GM12878 (cell line): ENCODE data around the gene OSBPL7.

ENCODE experiments used
- EZH2 ChIP-seq: IDR thresholded peaks from 2 replicates; pipeline ENCODE4 v1.6.1; 2012; ENCODE audit warnings: low read depth, mild to moderate bottlenecking, control low read depth, inconsistent platforms, low read length, borderline replicate concordance; ENCODE audit not compliant: control insufficient read depth
- JUND ChIP-seq: IDR thresholded peaks from 2 replicates; pipeline ENCODE4 v1.6.1; 2012; ENCODE audit warnings: low read depth, mild to moderate bottlenecking, low read length, improper control_type of control experiment, moderate library complexity
- SMC3 ChIP-seq: IDR thresholded peaks from 2 replicates; pipeline ENCODE4 v1.6.1; 2011; ENCODE audit warnings: low read length, improper control_type of control experiment, borderline replicate concordance
- TF ChIP-seq, protein P1 (sequence below), 3 experiments: IDR thresholded peaks in 2 of 3; conservative IDR thresholded peaks in 1 of 3; 2 replicates each; pipeline ENCODE4 v1.5.1; 2011; ENCODE audit warnings: low read depth in 3 of 3, low read length in 3 of 3, mild to moderate bottlenecking in 3 of 3, control low read depth in 2 of 3, moderate library complexity in 2 of 3, inconsistent platforms in 1 of 3, mixed read lengths in 1 of 3; ENCODE audit not compliant: control insufficient read depth in 2 of 3, insufficient read depth in 1 of 3; ENCODE audit errors: extremely low read depth in 1 of 3

DNA sequence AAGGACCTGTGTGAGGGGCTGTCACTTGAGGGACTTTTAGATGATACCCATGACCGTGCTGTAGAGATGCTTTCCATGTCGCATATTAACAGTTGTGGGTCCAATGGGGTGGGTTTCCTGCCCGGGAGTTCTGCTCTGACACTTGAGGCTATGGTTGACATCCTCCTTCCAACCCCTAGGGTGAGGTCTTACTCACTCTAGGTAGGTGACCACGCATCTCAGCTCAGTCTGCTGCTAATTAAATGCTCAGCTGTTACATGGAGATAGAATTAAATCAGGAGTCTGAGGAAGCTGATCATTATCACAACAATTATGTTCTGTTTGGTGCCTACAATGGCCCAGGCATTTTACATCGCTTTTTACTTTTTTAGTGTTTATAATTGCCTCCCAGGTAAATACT, 40.2 kb downstream of the OSBPL7 start:
- no peak for TF ChIP-seq JUND
- TF ChIP-seq, protein P1, sequence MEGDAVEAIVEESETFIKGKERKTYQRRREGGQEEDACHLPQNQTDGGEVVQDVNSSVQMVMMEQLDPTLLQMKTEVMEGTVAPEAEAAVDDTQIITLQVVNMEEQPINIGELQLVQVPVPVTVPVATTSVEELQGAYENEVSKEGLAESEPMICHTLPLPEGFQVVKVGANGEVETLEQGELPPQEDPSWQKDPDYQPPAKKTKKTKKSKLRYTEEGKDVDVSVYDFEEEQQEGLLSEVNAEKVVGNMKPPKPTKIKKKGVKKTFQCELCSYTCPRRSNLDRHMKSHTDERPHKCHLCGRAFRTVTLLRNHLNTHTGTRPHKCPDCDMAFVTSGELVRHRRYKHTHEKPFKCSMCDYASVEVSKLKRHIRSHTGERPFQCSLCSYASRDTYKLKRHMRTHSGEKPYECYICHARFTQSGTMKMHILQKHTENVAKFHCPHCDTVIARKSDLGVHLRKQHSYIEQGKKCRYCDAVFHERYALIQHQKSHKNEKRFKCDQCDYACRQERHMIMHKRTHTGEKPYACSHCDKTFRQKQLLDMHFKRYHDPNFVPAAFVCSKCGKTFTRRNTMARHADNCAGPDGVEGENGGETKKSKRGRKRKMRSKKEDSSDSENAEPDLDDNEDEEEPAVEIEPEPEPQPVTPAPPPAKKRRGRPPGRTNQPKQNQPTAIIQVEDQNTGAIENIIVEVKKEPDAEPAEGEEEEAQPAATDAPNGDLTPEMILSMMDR (IDR thresholded peaks at IDR 0.05 in 2 of 3, conservative IDR thresholded peaks at IDR 0.05 in 1 of 3; ENCODE audit: control insufficient read depth in 2 of 3, extremely low read depth in 1 of 3, insufficient read depth in 1 of 3, low read depth in 3 of 3, low read length in 3 of 3) = no peak
- TF ChIP-seq SMC3 = no peak
- no peak for TF ChIP-seq EZH2
